Measurements from ENCODE around the gene NAALADL2. TPM values are rescaled to one million over a fixed set of nuclear protein-coding genes. Genes with fewer than 3 reads are reported as not detected.

The NAALADL2 gene
- total and polyA plus RNA-seq, 9 of the 15 experiments (the other 6 are each of a cell fraction or from before 2014, with no cell fraction given) = 0.29 to 1.1 (median 0.79) TPM; not detected in 1

- no peak for TF ChIP-seq FOXK1 (CRISPR knock-in tag; IDR thresholded peaks at IDR 0.05; ENCODE audit: borderline replicate concordance)
- TF ChIP-seq CREM (IDR thresholded peaks at IDR 0.05; ENCODE audit: low read depth) = no peak
Observed at GRCh38 chr3:175608356-175608755, 749.2 kb downstream of the NAALADL2 start (continued).

- ATAC-seq (no peak), DNase-seq (ENCODE audit: extremely low read depth in 1 of 4, low spot score in 3 of 4) (no peak), FAIRE-seq (no peak)
- intact Hi-C loops (cut with micrococcal nuclease) = no loop called here
- ChIA-PET POLR2A (interaction anchor here (0.6 kb wide), 1 partner anchor 1194 kb away, joined by 3 read pairs; no protein-coding TSS in a partner anchor), CTCF (ENCODE audit: low intra/inter-chr PET ratio) (no interaction called here)
- no peak overlapping the region for H3K27ac ChIP-seq (ENCODE audit: extremely low read depth, low read depth, low read length)
- no peak overlapping the region for H3K9ac ChIP-seq (ENCODE audit: insufficient read depth in 1 of 2, low read depth in 2 of 2, low read length in 2 of 2)
- no peaks in the 10 kb centered on the region for H3K9me1 ChIP-seq (ENCODE audit: control insufficient read depth, insufficient read depth, low read length)
- H3K36me3 ChIP-seq (ENCODE audit: control insufficient read depth, insufficient read depth, low read length) = no peaks in the 10 kb centered on the region
- H2AFZ ChIP-seq (ENCODE audit: low read depth, low read length) = no peak overlapping the region
- in situ Hi-C loops (cut with MboI) = no loop called here
- H3K4me1 ChIP-seq (replicated peaks in 1 of 2; ENCODE audit: control insufficient read depth in 2 of 2, insufficient read depth in 2 of 2, low read length in 2 of 2) = no peaks in the 10 kb centered on the region
- no peak overlapping the region for H3K4me3 ChIP-seq
- H3K9me3 ChIP-seq (replicated peaks; ENCODE audit: control insufficient read depth, insufficient read depth, low read depth, low read length) = no peaks in the 10 kb centered on the region; the same call in 1 of the 2 replicates
- H3K4me2 ChIP-seq (ENCODE audit: insufficient read depth, low read length) = no peak overlapping the region
- no TSS peak for BruUV-seq (replicated peaks)
- H3K27me3 ChIP-seq (ENCODE audit: control insufficient read depth in 2 of 2, insufficient read depth in 2 of 2, low read length in 2 of 2) = no peaks in the 10 kb centered on the region
- no peaks in the 10 kb centered on the region for H4K20me1 ChIP-seq (replicated peaks; ENCODE audit: control insufficient read depth, insufficient read depth, low read length)
- 0% methylated on average over 2 of the region's 2 CpGs for WGBS (ENCODE audit: insufficient coverage, low coverage, missing lambda C conversion rate)
- no peaks in the 10 kb centered on the region for H3K79me2 ChIP-seq (ENCODE audit: control insufficient read depth, insufficient read depth, low read length)
- no peak for TF ChIP-seq SMARCC2 (IDR thresholded peaks at IDR 0.05; ENCODE audit: low read depth)
- TF ChIP-seq KDM4B (IDR thresholded peaks at IDR 0.05; ENCODE audit: borderline replicate concordance in 2 of 2, low read depth in 1 of 2) = no peak
- TF ChIP-seq MAZ (CRISPR knock-in tag; conservative IDR thresholded peaks at IDR 0.05 in 1 of 2, IDR thresholded peaks at IDR 0.05 in 1 of 2) = no peak
- TF ChIP-seq TRIM28 (IDR thresholded peaks at IDR 0.05) = no peak
- no peak for TF ChIP-seq ZNF764 (CRISPR knock-in tag; IDR thresholded peaks at IDR 0.05; ENCODE audit: low read depth)
- TF ChIP-seq ZKSCAN3 (CRISPR knock-in tag; IDR thresholded peaks at IDR 0.05) = no peak
- no peak for TF ChIP-seq ZNF175 (CRISPR knock-in tag; IDR thresholded peaks at IDR 0.05; ENCODE audit: low read depth)
- no peak for TF ChIP-seq ARNT (IDR thresholded peaks at IDR 0.05)
- TF ChIP-seq, protein P1, sequence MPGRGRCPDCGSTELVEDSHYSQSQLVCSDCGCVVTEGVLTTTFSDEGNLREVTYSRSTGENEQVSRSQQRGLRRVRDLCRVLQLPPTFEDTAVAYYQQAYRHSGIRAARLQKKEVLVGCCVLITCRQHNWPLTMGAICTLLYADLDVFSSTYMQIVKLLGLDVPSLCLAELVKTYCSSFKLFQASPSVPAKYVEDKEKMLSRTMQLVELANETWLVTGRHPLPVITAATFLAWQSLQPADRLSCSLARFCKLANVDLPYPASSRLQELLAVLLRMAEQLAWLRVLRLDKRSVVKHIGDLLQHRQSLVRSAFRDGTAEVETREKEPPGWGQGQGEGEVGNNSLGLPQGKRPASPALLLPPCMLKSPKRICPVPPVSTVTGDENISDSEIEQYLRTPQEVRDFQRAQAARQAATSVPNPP (IDR thresholded peaks at IDR 0.05; ENCODE audit: borderline replicate concordance, insufficient read depth, insufficient read length) = no peak
- no peak for TF ChIP-seq CBX8 (IDR thresholded peaks at IDR 0.05; ENCODE audit: borderline replicate concordance, extremely low read depth, low read depth, low read length, poor library complexity, severe bottlenecking)
- no peak for TF ChIP-seq DNMT1 (IDR thresholded peaks at IDR 0.05)
- TF ChIP-seq HNRNPUL1 (IDR thresholded peaks at IDR 0.05; ENCODE audit: low read length) = no peak
- TF ChIP-seq KAT2B (IDR thresholded peaks at IDR 0.05; ENCODE audit: low read depth, low read length) = no peak
- TF ChIP-seq JUN (IDR thresholded peaks at IDR 0.05; ENCODE audit: borderline replicate concordance, low read depth, low read length) = no peak
- no peak for TF ChIP-seq JUN (CRISPR knock-in tag; IDR thresholded peaks at IDR 0.05; ENCODE audit: borderline replicate concordance)
- no peak for TF ChIP-seq RBM25 (IDR thresholded peaks at IDR 0.05; ENCODE audit: low read depth, low read length, severe bottlenecking)
- no peak for TF ChIP-seq NFE2L1 (tag; IDR thresholded peaks at IDR 0.05; ENCODE audit: borderline replicate concordance, low read depth)
- no peak for TF ChIP-seq ETS1 (conservative IDR thresholded peaks at IDR 0.05; ENCODE audit: control insufficient read depth, low read depth, low read length)
Observed at GRCh38 chr3:175608911-175609310, 749.8 kb downstream of the NAALADL2 start.
